HL-60/S4 (cell line): ENCODE results near the gene JMJD7.

Experiments
- in situ Hi-C: fragments of 300-500 bp; cut with MboI; formaldehyde crosslinking; loops from 2 replicates; pipeline ENCODE4 v1.14.3; 2022; ENCODE audit warnings: low sequenced_read_pairs

JMJD7 gene

GRCh38 chr15:41827880-41828806 is at the start of gene JMJD7:
TSS of gene JMJD7 (plus strand) at chr15:41828092. CDS start at chr15:41828125, 33 bp downstream.
- in situ Hi-C loops = no loop called here

- in situ Hi-C loops = no loop called here
Measured at GRCh38 chr15:41778521-41778920, 49.4 kb upstream of the JMJD7 start.

GRCh38 chr15:41779662-41780157 is 48.2 kb upstream of the JMJD7 start:
- in situ Hi-C loops = no loop called here

- in situ Hi-C loops = no loop called here
Measured at GRCh38 chr15:41780266-41780665, 47.6 kb upstream of the JMJD7 start.

GRCh38 chr15:41780727-41781126 is 47.2 kb upstream of the JMJD7 start:
- in situ Hi-C loops = no loop called here

GRCh38 chr15:41782371-41783282 is 45.3 kb upstream of the JMJD7 start:
- in situ Hi-C loops = no loop called here

GRCh38 chr15:41783296-41783695 is 44.6 kb upstream of the JMJD7 start:
- in situ Hi-C loops = no loop called here

GRCh38 chr15:41788262-41788661 is 39.6 kb upstream of the JMJD7 start:
- in situ Hi-C loops = no loop called here

GRCh38 chr15:41789236-41789635 is 38.7 kb upstream of the JMJD7 start:
- in situ Hi-C loops = no loop called here

- in situ Hi-C loops = no loop called here
Measured at GRCh38 chr15:41789662-41790061, 38.2 kb upstream of the JMJD7 start.

GRCh38 chr15:41790169-41790568 is 37.7 kb upstream of the JMJD7 start:
- in situ Hi-C loops = no loop called here

GRCh38 chr15:41790756-41791546 is 36.9 kb upstream of the JMJD7 start:
- in situ Hi-C loops = no loop called here

GRCh38 chr15:41791547-41791937 is 36.4 kb upstream of the JMJD7 start:
- in situ Hi-C loops = no loop called here

- in situ Hi-C loops = no loop called here
Measured at GRCh38 chr15:41792000-41792637, 35.8 kb upstream of the JMJD7 start.

- in situ Hi-C loops = no loop called here
Measured at GRCh38 chr15:41794081-41794480, 33.8 kb upstream of the JMJD7 start.

GRCh38 chr15:41795996-41796856 is 31.7 kb upstream of the JMJD7 start:
- in situ Hi-C loops = no loop called here

GRCh38 chr15:41797201-41797944 is 30.5 kb upstream of the JMJD7 start:
- in situ Hi-C loops = no loop called here
